GM12865 (cell line): Measurements from ENCODE around the gene NLN.

Source experiments
- DNase-seq: peaks from one replicate; pipeline ENCODE4 v3.0.0; 2010; ENCODE audit warnings: low read depth
- H3K4me3 ChIP-seq: 2 replicates; pipeline ENCODE4 v1.5.1; 2011; ENCODE audit warnings: mild to moderate bottlenecking, low read depth, low read length, control low read depth
- TF ChIP-seq, protein P1 (sequence below): IDR thresholded peaks from 2 replicates; pipeline ENCODE4 v1.5.1; 2011; ENCODE audit warnings: low read length, control low read depth, low read depth, inconsistent platforms; ENCODE audit not compliant: insufficient read depth; ENCODE audit errors: missing control alignments

The NLN gene

DNA sequence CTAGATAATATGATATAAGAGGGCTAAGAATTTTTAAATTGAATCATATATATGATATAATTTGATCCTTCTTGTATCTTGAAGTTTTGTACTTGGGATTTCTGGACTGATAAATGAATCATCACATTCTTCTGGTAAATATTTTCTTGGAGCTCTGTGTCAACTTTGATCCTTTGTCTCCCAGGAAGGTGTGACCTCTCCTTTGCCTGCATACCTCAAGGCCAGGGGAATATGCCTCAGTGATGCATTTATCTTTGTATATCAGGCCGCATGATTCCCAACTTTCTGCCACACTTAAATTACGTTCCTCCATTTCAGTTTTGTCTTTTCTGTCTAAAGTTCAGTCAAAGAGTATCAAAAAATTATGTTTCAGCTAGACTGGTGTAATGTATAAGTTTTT, 101.2 kb downstream of the NLN start:
- H3K4me3 ChIP-seq: no peak overlapping the region
- DNase-seq: no peak
- TF ChIP-seq, protein P1, sequence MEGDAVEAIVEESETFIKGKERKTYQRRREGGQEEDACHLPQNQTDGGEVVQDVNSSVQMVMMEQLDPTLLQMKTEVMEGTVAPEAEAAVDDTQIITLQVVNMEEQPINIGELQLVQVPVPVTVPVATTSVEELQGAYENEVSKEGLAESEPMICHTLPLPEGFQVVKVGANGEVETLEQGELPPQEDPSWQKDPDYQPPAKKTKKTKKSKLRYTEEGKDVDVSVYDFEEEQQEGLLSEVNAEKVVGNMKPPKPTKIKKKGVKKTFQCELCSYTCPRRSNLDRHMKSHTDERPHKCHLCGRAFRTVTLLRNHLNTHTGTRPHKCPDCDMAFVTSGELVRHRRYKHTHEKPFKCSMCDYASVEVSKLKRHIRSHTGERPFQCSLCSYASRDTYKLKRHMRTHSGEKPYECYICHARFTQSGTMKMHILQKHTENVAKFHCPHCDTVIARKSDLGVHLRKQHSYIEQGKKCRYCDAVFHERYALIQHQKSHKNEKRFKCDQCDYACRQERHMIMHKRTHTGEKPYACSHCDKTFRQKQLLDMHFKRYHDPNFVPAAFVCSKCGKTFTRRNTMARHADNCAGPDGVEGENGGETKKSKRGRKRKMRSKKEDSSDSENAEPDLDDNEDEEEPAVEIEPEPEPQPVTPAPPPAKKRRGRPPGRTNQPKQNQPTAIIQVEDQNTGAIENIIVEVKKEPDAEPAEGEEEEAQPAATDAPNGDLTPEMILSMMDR: no peak

GRCh38 chr5:65823845-65824445, 101.9 kb downstream of the NLN start:
- no peak for DNase-seq
- H3K4me3 ChIP-seq: no peak overlapping the region
- TF ChIP-seq, protein P1: no peak

- TF ChIP-seq, protein P1: no peak
- DNase-seq: peak; percentile 72
- no peak overlapping the region for H3K4me3 ChIP-seq
These were observed 103.7 kb downstream of the NLN start for GRCh38 chr5:65825408-65826328.

DNA sequence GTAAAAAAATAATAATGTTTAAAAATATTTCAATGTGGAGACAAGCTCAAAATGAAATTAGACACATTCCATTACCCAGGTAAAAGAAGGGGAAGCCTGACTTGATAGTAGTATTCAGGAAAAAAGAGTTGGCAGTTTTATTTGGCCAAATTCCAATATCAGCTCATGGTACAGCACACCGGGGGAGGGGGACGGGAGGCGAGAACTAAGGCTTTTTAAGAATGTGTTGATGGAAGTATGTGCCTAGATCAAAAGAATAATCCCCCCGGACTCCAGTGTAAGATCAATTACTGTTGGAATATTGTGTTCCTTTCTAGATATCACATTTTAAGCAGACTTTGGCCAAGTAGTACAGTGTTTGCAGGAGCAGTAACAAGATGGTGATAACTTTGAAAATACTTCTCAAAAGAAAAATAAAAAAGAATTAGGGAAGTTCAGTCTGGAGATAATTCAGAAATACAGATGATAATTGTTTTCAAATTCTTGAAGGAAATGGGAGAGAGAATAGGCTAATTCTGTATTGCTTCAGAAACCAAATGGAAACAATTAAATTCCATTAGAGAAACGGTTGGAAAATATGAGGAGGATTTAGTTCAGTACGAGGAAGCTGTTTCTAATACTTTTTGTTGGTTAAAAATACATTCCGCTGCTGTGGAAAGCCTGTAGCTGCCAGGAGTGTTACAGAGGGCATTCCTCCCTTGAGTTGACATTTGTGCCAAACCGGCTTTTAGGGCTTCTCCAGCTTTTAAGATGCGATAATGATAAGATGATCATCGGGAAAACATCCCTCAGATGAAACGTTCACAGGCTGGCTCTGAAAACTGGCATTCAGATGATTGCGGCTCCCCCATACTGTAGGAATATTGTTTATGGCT, 106.3 kb downstream of the NLN start:
- TF ChIP-seq, protein P1: no peak
- DNase-seq: no peak

GRCh38 chr5:65830856-65831255, 108.9 kb downstream of the NLN start:
- TF ChIP-seq, protein P1: no peak
- DNase-seq: no peak

More for the DNA sequence above, 106.3 kb downstream of the NLN start:
- no peak overlapping the region for H3K4me3 ChIP-seq

GRCh38 chr5:65831276-65831675, 109.3 kb downstream of the NLN start:
- DNase-seq: no peak
- TF ChIP-seq, protein P1: no peak
- no peak overlapping the region for H3K4me3 ChIP-seq

More at GRCh38 chr5:65830856-65831255, 108.9 kb downstream of the NLN start:
- no peak overlapping the region for H3K4me3 ChIP-seq
